Sigmoid colon (tissue), 4 donors: ENCODE data around the gene FLVCR2.

Experiments
- CTCF ChIP-seq, 4 experiments: fragments of 450-650 bp in 3 of 4; fragments of 200-600 bp in 1 of 4; IDR thresholded peaks; one replicate each; pipeline ENCODE4 v1.5.1; 2016 to 2019; ENCODE audit warnings: antibody characterized with exemption in 4 of 4, mild to moderate bottlenecking in 3 of 4, moderate library complexity in 2 of 4
- EP300 ChIP-seq, 4 donors: sonication (generic); formaldehyde crosslinking; IDR thresholded peaks; one replicate each; pipeline ENCODE4 v1.6.1; 2017; ENCODE audit warnings: antibody characterized with exemption in 4 of 4
- POLR2A ChIP-seq, 2 donors: fragments of 450-650 bp; IDR thresholded peaks; one replicate each; pipeline ENCODE4 v1.6.1; 2016; ENCODE audit warnings: antibody characterized with exemption in 2 of 2, mild to moderate bottlenecking in 2 of 2, moderate library complexity in 2 of 2
- POLR2AphosphoS5 ChIP-seq, 4 donors: sonication (generic); formaldehyde crosslinking; IDR thresholded peaks; one replicate each; pipeline ENCODE4 v1.6.1; 2017; ENCODE audit warnings: antibody characterized with exemption in 4 of 4

GRCh38 chr14:75630695-75631452 lies 52.5 kb downstream of the FLVCR2 start:
- TF ChIP-seq CTCF (IDR thresholded peaks at IDR 0.05) (no peak), POLR2A (IDR thresholded peaks at IDR 0.05) (no peak), POLR2AphosphoS5 (IDR thresholded peaks at IDR 0.05) (no peak), EP300 (IDR thresholded peaks at IDR 0.05) (no peak)
